ENCODE measurements around the gene BMPR1A.

GRCh38 chr10:86773498-86773897 is 17.1 kb downstream of the BMPR1A start:
- no peak for TF ChIP-seq CTCF (IDR thresholded peaks at IDR 0.05)
- TF ChIP-seq TCF7L2 (IDR thresholded peaks at IDR 0.05; ENCODE audit: low read depth, low read length) = no peak

Measured in Panc1 (cell line).